ENCODE data around the gene IQCN.

IQCN gene

GRCh38 chr19:18286973-18287635 lies 12.9 kb upstream of the IQCN start:
- no peak for DNase-seq

- DNase-seq: no peak
Measured at GRCh38 chr19:18284712-18285360, 10.6 kb upstream of the IQCN start.

- DNase-seq: no peak
Measured at GRCh38 chr19:18283338-18283737, 9.1 kb upstream of the IQCN start.

GRCh38 chr19:18282788-18283141 lies 8.5 kb upstream of the IQCN start:
- DNase-seq: peak; percentile 41

DNA sequence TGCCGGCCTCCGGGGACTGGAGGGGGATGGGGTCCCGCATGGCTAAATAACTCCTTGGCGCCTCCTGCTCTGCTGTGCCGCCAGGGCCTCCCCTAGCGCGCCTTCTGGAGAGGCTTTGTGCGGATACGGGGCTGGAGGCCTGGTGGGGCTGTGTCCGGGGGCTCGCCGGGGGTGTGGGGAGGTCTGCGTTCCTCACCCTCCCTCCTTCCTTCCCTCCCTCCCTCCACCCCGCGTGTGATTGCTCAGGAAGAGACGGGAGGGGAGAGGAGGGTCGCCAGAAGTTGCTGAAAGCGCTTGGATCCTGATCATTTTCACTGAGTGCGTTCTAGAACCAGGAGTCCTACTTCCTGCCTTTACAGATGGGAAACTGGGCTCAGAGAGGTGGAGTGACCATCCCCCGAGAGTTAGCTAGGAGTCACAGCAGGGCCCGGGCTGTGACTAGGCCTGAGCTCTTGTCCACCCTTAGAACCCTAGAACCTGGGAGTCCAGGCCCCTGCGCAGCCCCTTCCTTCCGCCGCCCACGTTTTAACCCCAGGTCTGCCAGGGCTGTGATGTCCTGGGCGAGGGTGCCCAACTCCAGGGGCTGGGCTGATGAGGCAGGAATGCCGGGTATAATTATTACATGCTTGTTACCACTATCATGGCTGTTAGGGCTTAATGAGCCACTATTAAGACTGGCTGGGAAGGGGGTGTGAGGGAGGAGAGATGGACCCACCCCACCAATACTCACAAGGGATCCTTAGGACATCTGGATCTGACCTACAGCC lies 8.0 kb upstream of the IQCN start:
- DNase-seq: no peak

GRCh38 chr19:18281082-18282020 lies 7.1 kb upstream of the IQCN start, which contains the start of gene JUND:
Gene JUND (minus strand): TSS chr19:18281622. CDS start chr19:18281484, 138 bp downstream.
- DNase-seq: peak; percentile 99

DNA sequence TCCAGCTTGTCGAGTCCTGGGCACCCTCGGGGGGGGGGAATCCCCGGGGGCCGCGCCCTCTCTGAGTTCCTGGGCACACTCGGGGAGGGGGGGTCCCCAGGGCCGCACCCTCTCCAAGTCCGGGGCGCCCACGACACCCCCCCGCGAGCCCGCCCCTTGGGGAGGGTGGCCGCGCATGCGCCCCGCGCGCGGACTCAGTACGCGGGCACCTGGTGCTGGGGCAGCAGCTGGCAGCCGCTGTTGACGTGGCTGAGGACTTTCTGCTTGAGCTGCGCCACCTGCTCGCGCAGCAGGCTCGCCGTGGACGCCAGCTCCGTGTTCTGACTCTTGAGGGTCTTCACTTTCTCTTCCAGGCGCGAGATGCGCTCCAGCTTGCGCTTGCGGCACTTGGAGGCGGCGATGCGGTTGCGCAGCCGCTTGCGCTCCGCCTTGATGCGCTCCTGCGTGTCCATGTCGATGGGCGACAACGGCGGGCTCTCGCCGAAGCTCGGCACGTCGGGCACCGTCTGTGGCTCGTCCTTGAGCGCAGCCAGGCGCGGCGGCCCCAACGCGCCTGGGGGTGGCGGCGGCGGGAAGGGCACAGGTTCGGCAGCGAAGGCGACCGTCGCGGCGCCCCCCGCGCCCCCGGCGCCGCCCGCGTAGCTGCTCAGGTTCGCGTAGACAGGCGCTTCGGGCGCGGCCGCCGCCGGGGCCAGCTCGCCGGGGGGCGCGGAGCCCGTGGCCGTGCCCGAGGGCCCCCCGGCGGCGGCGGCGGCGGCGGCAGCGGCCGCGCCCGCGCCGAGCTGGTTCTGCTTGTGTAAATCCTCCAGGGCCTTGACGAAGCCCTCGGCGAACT lies 6.2 kb upstream of the IQCN start:
- DNase-seq: peak; percentile 89

DNA sequence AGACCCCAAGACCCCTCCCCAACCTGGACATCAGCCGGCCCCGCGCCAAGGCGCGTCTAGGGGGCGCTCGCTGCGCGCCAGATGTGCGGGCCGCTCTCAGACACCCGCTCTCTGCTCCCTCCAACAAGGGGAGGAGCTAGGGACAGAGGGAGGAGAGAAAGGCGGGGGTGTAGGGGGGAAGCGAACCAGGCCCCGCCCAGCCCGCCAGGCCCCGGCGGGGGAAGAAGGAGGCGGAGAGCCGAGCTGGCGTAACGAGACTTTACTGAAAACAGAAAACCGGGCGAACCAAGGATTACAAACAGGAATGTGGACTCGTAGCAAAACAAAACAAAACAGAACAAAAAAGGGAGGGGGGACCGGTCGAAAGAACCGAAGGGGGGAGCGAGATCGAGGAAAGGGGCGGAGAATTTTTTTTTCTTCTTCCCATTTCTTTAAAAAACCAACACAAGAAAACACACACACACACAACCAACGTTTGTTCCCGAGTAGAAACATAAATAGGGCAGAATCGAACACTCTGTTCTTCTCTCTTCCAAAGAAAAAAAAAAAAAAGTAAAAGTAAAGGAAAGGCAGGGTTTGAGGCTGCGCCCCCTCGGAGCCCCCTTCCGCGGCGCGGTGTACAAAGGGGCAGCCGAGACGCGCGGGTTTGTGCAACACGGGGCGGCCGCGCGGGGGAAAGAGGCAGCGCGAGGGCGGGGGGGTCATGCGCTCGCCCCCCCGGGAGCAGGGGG lies 5.4 kb upstream of the IQCN start:
- DNase-seq: peak; percentile 92

GRCh38 chr19:18279266-18279515 lies 4.9 kb upstream of the IQCN start:
- DNase-seq: no peak

DNA sequence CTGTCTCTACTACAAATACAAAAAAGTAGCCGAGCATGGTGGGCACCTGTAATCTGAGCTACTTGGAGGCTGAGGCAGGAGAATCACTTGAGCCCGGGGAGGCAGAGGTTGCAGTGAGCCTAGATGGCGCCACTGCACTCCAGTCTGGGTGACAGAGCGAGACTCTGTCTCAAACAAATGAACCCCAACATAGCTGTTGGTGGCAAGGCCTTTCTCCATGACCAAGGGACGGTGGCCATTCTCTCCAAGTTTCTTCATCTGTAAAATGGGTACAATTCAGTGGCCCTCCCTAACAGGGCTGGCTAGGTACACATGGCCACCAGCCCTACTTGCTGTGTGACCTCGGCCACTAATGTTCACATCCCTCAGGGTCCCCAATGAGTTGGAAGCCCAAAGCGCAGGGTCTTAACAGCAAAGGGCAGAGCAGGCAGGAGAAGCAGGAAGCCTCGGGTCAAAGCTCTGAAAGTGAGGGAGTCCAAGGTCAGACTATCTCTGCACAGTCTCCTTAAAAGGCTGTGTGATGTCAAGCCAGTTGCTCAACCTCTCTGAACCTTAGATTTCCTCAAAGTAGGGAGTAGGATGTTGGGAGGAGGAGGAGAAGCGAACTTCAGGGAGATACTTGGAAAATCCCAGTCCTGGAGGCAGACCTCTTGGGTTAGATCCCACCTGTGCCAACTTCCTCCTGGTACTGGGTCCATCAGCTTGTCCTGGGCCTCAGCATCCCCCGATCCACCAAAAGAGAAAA lies 4.4 kb upstream of the IQCN start:
- DNase-seq: peak; percentile 75

GRCh38 chr19:18274781-18275356 lies 617 bp upstream of the IQCN start:
- peak; percentile 74 for DNase-seq

DNA sequence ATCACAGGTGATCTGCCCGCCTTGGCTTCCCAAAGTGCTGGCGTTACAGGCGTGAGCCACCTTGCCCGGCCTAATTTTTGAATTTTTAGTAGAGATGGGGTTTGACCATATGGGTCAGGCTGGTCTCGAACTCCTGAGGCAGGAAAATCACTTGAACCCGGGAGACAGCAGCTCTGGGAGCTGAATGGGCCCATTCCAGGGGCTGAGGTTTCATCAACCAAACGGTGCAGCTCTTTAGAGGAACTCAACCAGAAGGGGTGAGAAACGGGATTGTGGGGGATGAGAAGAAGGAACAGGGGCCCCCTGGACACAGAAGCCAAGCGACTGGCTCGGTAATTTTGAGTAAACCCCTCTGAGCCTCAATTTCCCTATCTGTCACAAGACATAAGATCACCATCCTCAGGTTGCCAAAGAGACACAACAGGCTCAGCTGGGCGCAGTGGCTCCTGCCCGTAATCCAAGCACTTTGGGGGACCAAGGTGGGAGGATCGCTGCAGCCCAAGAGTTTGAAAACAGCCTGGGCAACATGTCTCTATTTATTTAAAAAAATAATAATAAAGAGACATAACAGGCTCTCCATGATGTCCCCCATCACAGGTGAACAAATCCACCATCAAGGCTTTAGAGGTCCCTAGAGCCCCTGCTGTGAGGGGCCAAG lies 562 bp downstream of the IQCN start:
- DNase-seq: peak; percentile 35

- peak; percentile 28 for DNase-seq
Measured at GRCh38 chr19:18271433-18271841, 2.8 kb downstream of the IQCN start.

DNA sequence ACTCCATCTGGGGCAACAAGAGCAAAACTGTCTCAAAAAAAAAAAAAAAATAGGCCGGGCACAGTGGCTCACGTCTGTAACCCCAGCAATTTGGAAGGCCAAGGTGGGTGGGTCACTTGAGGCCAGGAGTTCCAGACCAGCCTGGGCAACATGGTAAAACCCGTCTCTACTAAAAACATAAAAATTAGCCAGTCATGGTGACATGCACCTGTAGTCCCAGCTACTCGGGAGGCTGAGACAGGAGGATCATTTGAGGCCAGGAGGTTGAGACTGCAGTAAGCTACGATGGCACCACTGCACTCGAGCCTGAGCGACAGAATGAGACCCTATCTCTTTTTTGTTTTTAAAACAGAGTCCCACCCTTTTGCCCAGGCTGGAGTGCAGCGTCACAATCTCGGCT lies 3.9 kb downstream of the IQCN start:
- DNase-seq: no peak

DNA sequence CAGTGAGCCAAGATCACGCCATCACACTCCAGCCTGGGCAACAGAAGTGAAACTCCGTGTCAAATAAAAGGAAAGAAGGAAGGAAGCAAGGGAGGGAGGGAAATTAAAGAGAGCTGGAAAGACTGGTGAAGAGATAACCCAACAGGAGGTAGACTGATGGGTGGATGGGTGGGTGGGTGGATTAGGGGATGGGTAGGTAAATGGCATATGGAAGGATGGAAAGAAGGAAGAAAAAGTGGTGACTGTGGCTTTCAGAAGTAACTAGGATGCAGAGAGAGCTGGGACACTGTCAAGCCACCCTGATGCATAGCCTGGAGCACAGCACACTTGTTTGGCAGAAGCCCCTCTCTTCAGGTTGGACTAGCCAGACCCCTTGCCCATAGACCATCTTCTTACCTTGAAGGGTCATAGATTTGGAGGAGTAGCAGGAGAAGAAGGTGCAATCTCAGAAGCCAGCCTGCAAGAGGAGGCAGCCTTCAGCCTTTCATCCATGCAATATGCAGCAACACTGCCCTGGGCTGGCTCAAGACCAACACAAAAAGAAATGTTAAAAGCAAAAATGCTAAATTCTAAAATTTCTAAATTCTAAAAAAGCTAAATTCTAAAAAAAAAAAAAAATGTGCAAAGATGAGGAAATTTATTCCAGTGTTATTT lies 5.1 kb downstream of the IQCN start:
- DNase-seq: no peak

DNA sequence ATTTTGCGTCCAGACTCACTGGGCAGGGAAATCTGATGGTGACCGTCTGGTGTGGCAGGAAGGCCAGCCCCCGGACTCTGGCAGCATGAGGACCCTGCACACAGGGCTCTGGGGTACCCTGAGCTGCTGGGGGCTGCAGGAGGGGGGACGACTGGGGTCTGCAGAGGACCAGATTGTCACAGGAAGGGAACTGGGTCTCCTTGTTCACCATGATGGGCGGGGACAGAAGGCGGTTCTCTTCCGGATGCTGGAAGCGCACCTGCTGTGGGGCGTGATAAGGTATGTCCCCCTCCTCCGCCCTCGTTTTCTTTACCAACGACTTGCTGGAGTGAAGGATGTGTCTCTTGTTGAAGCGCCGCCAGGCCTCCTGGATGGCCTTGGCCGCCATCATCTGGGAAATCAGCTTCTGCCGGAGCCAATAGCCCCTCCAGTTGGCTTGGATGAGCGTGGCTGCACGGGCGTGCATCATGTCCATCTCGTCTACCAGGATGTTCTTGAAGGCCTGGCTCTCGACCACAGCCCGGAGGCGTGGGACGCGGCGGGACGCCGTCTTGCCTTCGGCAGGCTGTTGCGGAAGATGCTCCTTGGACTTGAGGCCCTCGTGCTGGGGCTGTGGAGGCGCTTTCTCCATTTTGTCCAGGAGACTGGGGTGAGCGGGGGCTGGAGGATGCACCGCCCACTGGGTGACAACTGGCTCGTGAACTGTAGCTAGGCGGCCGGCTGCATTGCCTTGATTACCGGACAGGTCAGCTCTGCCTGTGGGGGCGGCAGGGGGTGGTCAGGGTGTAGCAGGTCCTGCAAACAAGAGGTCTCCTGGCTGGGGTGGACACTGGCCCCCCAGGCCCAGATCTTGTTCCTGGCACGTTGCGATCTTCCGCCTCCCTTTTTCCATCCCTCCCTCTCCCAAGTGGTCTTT lies 7.2 kb downstream of the IQCN start:
- no peak for DNase-seq

DNA sequence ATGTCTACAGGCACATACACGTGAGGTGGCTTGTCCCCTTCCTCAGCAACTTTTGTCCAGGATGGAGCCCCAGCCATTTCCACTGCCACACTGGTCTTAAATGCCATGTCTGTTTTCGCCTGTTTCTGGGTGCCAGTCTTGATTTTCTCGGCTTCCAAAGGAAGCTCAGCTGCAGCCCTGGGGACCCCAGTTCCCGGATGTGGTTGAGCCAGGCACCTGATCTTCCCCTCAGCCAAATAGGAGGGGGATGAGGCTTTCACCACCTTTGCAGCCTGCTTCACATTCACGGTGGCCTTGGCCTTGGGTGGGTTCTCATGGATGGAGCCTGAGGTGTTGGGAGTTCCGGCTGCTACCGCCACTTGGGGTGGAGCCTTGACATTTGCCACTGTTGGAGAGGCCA lies 8.7 kb downstream of the IQCN start:
- no peak for DNase-seq

- DNase-seq: no peak
Measured at GRCh38 chr19:18264971-18265540, 9.2 kb downstream of the IQCN start.
